Muscle layer of duodenum (tissue), 2 donors: ENCODE data around the gene SLC29A2.

ENCODE experiments used
- H3K27ac ChIP-seq: one replicate; pipeline ENCODE4 v1.7.0; 2013; ENCODE audit warnings: mild to moderate bottlenecking, low read length
- H3K27me3 ChIP-seq: one replicate; pipeline ENCODE4 v1.7.0; 2013; ENCODE audit warnings: low read depth, mild to moderate bottlenecking, control low read depth, low read length
- H3K36me3 ChIP-seq, 2 donors: one replicate each; pipeline ENCODE4 v1.7.0; 2013; ENCODE audit warnings: low read length in 2 of 2, control low read depth in 1 of 2, mild to moderate bottlenecking in 1 of 2; ENCODE audit not compliant: insufficient read depth in 2 of 2, control insufficient read depth in 1 of 2
- H3K4me1 ChIP-seq, 2 donors: one replicate each; pipeline ENCODE4 v1.7.0; 2013; ENCODE audit warnings: low read length in 2 of 2, mild to moderate bottlenecking in 2 of 2, control low read depth in 1 of 2, moderate library complexity in 1 of 2; ENCODE audit not compliant: insufficient read depth in 2 of 2, control insufficient read depth in 1 of 2
- H3K4me3 ChIP-seq, 2 donors: one replicate each; pipeline ENCODE4 v1.7.0; 2013; ENCODE audit warnings: low read length in 2 of 2, low read depth in 1 of 2, mild to moderate bottlenecking in 1 of 2
- H3K9me3 ChIP-seq, 2 donors: one replicate each; pipeline ENCODE4 v1.7.0; 2013; ENCODE audit warnings: low read length in 2 of 2, control low read depth in 1 of 2, mild to moderate bottlenecking in 1 of 2; ENCODE audit not compliant: control insufficient read depth in 1 of 2
- donor health status: healthy.

SLC29A2 gene, protein sequence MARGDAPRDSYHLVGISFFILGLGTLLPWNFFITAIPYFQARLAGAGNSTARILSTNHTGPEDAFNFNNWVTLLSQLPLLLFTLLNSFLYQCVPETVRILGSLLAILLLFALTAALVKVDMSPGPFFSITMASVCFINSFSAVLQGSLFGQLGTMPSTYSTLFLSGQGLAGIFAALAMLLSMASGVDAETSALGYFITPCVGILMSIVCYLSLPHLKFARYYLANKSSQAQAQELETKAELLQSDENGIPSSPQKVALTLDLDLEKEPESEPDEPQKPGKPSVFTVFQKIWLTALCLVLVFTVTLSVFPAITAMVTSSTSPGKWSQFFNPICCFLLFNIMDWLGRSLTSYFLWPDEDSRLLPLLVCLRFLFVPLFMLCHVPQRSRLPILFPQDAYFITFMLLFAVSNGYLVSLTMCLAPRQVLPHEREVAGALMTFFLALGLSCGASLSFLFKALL

GRCh38 chr11:66371627-66372415 is at the start of gene SLC29A2:
SLC29A2 (minus strand) TSS chr11:66371760; CDS start chr11:66371591, 169 bp downstream.
- H3K27ac ChIP-seq: peak within 1 kb of the TSS; percentile 51
- H3K4me1 ChIP-seq: peaks cover 0 to 18% of the 10 kb centered on the region in 2 donors
- H3K27me3 ChIP-seq: no peaks in the 10 kb centered on the region

DNA sequence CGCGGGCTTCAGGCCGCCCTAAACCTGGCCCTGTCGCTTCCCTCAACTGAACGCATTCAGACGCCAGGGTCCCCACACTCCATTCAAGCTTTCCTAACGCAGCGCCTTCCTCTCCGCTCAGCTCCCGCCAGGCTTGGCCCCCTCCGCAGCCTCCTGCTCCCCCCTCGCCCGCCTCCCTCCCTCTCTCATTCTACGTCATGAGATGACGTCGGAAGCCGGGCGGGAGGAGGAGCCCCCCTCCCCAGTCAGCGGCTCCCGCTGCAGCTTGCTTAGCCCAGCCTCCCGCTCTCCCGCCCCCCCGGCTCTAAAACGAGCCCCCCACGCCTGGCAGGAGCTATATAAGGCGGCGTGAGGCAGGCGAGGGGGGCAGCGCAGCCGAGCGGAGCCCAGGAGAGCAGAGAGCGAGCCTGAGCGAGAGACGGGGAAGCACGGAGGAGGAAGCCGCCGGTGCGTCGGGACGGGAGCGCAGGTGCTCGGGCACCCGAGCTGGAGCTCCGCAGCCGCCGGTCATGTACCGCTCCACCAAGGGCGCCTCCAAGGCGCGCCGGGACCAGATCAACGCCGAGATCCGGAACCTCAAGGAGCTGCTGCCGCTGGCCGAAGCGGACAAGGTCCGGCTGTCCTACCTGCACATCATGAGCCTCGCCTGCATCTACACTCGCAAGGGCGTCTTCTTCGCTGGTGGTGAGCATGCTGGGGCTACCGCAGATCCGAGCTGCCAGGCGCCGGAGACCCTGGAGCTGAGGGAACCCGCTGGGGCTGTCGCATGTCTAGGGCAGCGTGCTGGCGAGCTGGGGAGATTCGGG is 49.3 kb upstream of the SLC29A2 start, which contains the start of gene NPAS4:
Gene NPAS4, plus strand, starts transcription at position 365 of the 806 bp plus-strand sequence. Its CDS starts 145 bp downstream, at position 510.
- peaks cover 0 to 47% of the 10 kb centered on the region in 2 donors for H3K4me1 ChIP-seq
- H3K4me3 ChIP-seq: peak within 1 kb of the TSS in 1 of 2 donors; percentile 32
- peaks cover 12 to 35% of the 10 kb centered on the region in 2 donors for H3K36me3 ChIP-seq
- no peak within 1 kb of the TSS for H3K27ac ChIP-seq
- H3K27me3 ChIP-seq: peaks cover 8% of the 10 kb centered on the region
- H3K9me3 ChIP-seq: no peaks in the 10 kb centered on the region

More at GRCh38 chr11:66371627-66372415, at the start of gene SLC29A2:
- H3K9me3 ChIP-seq: no peaks in the 10 kb centered on the region
- peak within 1 kb of the TSS; percentile 42 to 82 for H3K4me3 ChIP-seq
- H3K36me3 ChIP-seq: no peaks in the 10 kb centered on the region

DNA sequence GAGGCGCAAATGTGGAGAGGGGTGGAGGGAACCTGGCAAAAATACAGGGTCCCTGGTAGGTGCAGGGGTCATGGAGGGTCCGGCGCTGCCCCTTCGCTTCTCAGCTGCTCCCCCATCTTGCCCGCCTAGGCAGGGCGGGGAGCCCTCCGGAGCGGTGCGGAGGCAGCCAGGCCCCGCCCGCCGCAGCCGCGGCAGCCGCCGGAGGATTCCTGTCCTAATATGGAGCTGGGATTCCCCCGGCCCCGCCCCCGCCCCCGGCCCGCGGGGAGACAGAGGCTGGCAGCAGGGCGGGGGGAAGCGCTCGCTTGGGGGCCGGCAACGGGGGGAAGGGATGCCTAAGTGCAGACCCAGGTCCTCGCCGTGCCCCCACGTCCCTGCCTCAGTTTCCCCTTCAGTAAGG is 48.3 kb upstream of the SLC29A2 start:
- no peaks in the 10 kb centered on the region for H3K9me3 ChIP-seq
- no peak overlapping the region for H3K4me3 ChIP-seq
- H3K27me3 ChIP-seq: peaks cover 8% of the 10 kb centered on the region
- H3K36me3 ChIP-seq: peaks cover 8 to 25% of the 10 kb centered on the region in 2 donors
- H3K4me1 ChIP-seq: peaks cover 0 to 47% of the 10 kb centered on the region in 2 donors
- no peak overlapping the region for H3K27ac ChIP-seq

DNA sequence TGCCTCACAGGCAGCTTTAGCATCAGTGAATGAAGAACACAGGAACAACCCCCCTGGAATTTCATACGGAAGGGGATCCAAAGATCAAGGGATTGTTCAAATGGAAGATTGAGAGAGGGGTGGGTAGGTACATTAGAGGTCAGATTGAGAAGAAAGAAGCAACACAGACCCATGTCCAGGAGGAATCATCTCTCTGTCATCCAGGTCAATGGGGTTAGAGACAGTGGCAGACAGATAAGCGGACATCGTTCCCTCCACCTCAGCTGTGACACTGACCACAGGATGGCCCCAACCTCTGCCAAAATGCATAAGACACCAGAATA is 47.4 kb upstream of the SLC29A2 start:
- H3K36me3 ChIP-seq: peaks cover 0 to 16% of the 10 kb centered on the region in 2 donors
- peaks cover 0 to 50% of the 10 kb centered on the region in 2 donors for H3K4me1 ChIP-seq
- H3K9me3 ChIP-seq: no peaks in the 10 kb centered on the region
- peaks cover 8% of the 10 kb centered on the region for H3K27me3 ChIP-seq
- no peak overlapping the region for H3K27ac ChIP-seq
- H3K4me3 ChIP-seq: peak overlapping the region in 1 of 2 donors; percentile 15

- no peak overlapping the region for H3K27ac ChIP-seq
Measured at GRCh38 chr11:66418168-66418985, 46.8 kb upstream of the SLC29A2 start.

GRCh38 chr11:66417000-66417399 is 45.4 kb upstream of the SLC29A2 start:
- Histone ChIP-seq H3K27me3 (peaks cover 8% of the 10 kb centered on the region), H3K36me3 (no peaks in the 10 kb centered on the region), H3K4me3 (no peak overlapping the region), H3K9me3 (no peaks in the 10 kb centered on the region), H3K4me1 (peaks cover 0 to 64% of the 10 kb centered on the region in 2 donors), H3K27ac (no peak overlapping the region)

More at GRCh38 chr11:66418168-66418985, 46.8 kb upstream of the SLC29A2 start:
- peaks cover 0 to 10% of the 10 kb centered on the region in 2 donors for H3K36me3 ChIP-seq
- H3K9me3 ChIP-seq: no peaks in the 10 kb centered on the region
- H3K4me3 ChIP-seq: peak overlapping the region in 1 of 2 donors; percentile 15
- peaks cover 8% of the 10 kb centered on the region for H3K27me3 ChIP-seq
- peaks cover 0 to 55% of the 10 kb centered on the region in 2 donors for H3K4me1 ChIP-seq

DNA sequence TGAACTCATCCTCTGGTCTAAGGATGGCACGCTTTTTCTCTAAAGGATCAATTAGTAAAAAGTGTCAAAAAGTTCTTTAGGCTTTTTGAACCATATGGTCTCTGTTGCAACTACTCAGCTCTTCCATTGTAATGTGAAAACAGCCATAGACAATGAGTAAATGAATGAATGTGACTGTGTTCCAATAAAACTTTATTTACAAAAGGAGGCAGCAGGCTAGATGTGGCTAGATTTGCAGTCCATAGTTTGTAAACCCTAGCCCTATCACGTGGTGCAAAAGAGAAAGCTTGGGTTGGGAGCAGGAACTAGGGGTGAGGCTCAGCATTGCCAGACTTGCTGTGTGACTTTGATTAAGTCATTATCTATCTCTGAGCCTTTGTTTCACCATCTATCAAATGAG is 43.9 kb upstream of the SLC29A2 start:
- H3K27me3 ChIP-seq: peaks cover 8% of the 10 kb centered on the region
- peaks cover 0 to 59% of the 10 kb centered on the region in 2 donors for H3K4me1 ChIP-seq
- H3K27ac ChIP-seq: no peak overlapping the region

GRCh38 chr11:66414120-66414934 is 42.8 kb upstream of the SLC29A2 start:
- H3K27me3 ChIP-seq: peaks cover 9% of the 10 kb centered on the region
- peaks cover 0 to 50% of the 10 kb centered on the region in 2 donors for H3K4me1 ChIP-seq
- H3K36me3 ChIP-seq: no peaks in the 10 kb centered on the region
- no peaks in the 10 kb centered on the region for H3K9me3 ChIP-seq
- no peak overlapping the region for H3K27ac ChIP-seq
- H3K4me3 ChIP-seq: no peak overlapping the region

More for the DNA sequence above, 43.9 kb upstream of the SLC29A2 start:
- no peaks in the 10 kb centered on the region for H3K9me3 ChIP-seq
- no peak overlapping the region for H3K4me3 ChIP-seq
- no peaks in the 10 kb centered on the region for H3K36me3 ChIP-seq

GRCh38 chr11:66413167-66413566 is 41.6 kb upstream of the SLC29A2 start:
- Histone ChIP-seq H3K36me3 (no peaks in the 10 kb centered on the region), H3K27ac (no peak overlapping the region), H3K9me3 (no peaks in the 10 kb centered on the region), H3K4me1 (peaks cover 0 to 45% of the 10 kb centered on the region in 2 donors), H3K4me3 (no peak overlapping the region), H3K27me3 (peaks cover 5% of the 10 kb centered on the region)
